ENCODE measurements around the gene FAM20B.

- TF ChIP-seq CTCF (IDR thresholded peaks at IDR 0.05; ENCODE audit: low read length): no peak
- TF ChIP-seq EZH2 (optimal IDR thresholded peaks at IDR 0.05; ENCODE audit: low read depth, low read length): no peak
Measured at GRCh38 chr1:179031284-179031683, 5.6 kb downstream of the FAM20B start.
